Peyer's patch (tissue), 4 donors: Measurements from ENCODE around the gene ACADVL.

Experiments
- POLR2A ChIP-seq, 2 donors: fragments of 450-650 bp; IDR thresholded peaks; one replicate each; pipeline ENCODE4 v1.5.1; 2017; ENCODE audit warnings: antibody characterized with exemption in 2 of 2, mild to moderate bottlenecking in 2 of 2, moderate library complexity in 2 of 2
- TF ChIP-seq, protein P1 (sequence below), 6 experiments: fragments of 450-650 bp in 4 of 6; fragments of 200-600 bp in 2 of 6; sonication (generic) in 1 of 6; IDR thresholded peaks; one replicate each; pipeline ENCODE4 v1.5.1; 2017 to 2019; ENCODE audit warnings: antibody characterized with exemption in 6 of 6, mild to moderate bottlenecking in 3 of 6, moderate library complexity in 1 of 6

DNA sequence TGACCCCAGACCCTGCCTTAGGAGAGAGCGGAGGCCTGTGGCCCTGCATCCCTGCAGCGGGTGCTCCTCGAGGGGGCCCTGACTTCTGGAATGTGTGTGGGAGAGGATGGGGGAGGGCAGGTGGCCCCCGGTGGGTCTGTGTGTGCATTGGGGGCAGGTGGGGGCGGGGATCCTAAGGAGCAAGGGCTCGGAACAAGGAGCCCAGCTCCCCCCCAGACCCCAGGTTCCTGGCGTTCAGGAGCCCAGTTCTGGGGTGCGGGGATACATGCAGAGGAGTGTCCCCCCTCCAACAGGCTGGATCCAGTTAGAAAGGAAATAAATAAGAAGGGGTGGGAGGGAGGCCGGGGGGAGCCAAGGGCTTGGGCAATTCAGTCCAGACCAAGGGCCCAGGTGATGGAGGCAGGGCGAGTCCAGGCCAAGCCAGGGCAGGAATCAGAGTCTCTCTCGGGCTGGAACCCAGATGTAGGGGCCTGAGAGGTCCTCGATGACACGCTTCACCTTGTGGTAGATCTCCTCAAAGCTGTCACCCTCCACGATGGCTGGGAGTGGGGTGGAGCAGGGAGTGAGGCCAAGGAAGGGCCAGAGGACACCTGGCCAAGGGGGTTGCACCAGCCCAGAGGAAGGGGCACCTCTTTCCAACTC is 29.3 kb upstream of the ACADVL start:
- TF ChIP-seq, protein P1, sequence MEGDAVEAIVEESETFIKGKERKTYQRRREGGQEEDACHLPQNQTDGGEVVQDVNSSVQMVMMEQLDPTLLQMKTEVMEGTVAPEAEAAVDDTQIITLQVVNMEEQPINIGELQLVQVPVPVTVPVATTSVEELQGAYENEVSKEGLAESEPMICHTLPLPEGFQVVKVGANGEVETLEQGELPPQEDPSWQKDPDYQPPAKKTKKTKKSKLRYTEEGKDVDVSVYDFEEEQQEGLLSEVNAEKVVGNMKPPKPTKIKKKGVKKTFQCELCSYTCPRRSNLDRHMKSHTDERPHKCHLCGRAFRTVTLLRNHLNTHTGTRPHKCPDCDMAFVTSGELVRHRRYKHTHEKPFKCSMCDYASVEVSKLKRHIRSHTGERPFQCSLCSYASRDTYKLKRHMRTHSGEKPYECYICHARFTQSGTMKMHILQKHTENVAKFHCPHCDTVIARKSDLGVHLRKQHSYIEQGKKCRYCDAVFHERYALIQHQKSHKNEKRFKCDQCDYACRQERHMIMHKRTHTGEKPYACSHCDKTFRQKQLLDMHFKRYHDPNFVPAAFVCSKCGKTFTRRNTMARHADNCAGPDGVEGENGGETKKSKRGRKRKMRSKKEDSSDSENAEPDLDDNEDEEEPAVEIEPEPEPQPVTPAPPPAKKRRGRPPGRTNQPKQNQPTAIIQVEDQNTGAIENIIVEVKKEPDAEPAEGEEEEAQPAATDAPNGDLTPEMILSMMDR (IDR thresholded peaks at IDR 0.05) = no peak
- TF ChIP-seq POLR2A (IDR thresholded peaks at IDR 0.05) = no peak
